WTC11 (cell line): Measurements from ENCODE around the gene FAM50A. TPM values are rescaled to one million over a fixed set of nuclear protein-coding genes. Genes with fewer than 3 reads are reported as not detected.
A peak's percentile ranks its signal among the peaks of the same experiment; 100 is the strongest.
"Not testable (repeated sequence)": the region's sequence is repeated elsewhere in the genome, so short reads cannot be mapped to it uniquely, and the experiment has no call there.

Source experiments
- ATAC-seq: fragments of 200-7000 bp; cut with Tn5 transposase; 2 replicates; pipeline ENCODE4 v1.10.0; 2021; ENCODE audit warnings: mild to moderate bottlenecking, moderate library complexity
- CTCF ChIA-PET: fragments of 300-600 bp; sonication (Branson Sonifier 250); formaldehyde crosslinking; loops from one replicate; lab custom pipeline; 2021; ENCODE audit warnings: antibody characterized with exemption; lab: Charles Lee
- POLR2A ChIA-PET: fragments of 350-600 bp; sonication (Branson Sonifier 250); formaldehyde crosslinking; loops from one replicate; lab custom pipeline; 2021; ENCODE audit warnings: antibody characterized with exemption; lab: Charles Lee
- DNase-seq: peaks from one replicate; pipeline ENCODE4 v3.0.0; 2021; ENCODE audit warnings: low spot score
- H3K27ac Mint-ChIP-seq: 2 replicates; pipeline ENCODE4 v1.8.0; 2021; ENCODE audit warnings: mixed read lengths
- H3K27me3 Mint-ChIP-seq: 2 replicates; pipeline ENCODE4 v1.8.0; 2021; ENCODE audit warnings: low read depth, mild to moderate bottlenecking, moderate library complexity, mixed read lengths
- H3K36me3 Mint-ChIP-seq: 2 replicates; pipeline ENCODE4 v1.8.0; 2021; ENCODE audit warnings: mixed read lengths
- H3K4me1 Mint-ChIP-seq: 2 replicates; pipeline ENCODE4 v1.8.0; 2022; ENCODE audit warnings: mixed read lengths
- H3K4me3 Mint-ChIP-seq: 2 replicates; pipeline ENCODE4 v1.8.0; 2021; ENCODE audit warnings: mild to moderate bottlenecking, moderate library complexity, mixed read lengths
- H3K9me3 Mint-ChIP-seq: 2 replicates; pipeline ENCODE4 v1.8.0; 2021; ENCODE audit warnings: mixed read lengths
- EMX1 ChIP-seq: fragments of 250-450 bp; sonication (Bioruptor Pico); IDR thresholded peaks from 2 replicates; pipeline ENCODE4 v1.8.0; 2021; ENCODE audit warnings: mild to moderate bottlenecking
- FOXK1 ChIP-seq: sonication (generic); formaldehyde crosslinking; IDR thresholded peaks from 2 replicates; pipeline ENCODE4 v1.8.0; 2022; ENCODE audit warnings: mild to moderate bottlenecking, moderate library complexity, missing genetic modification reagents
- MXD4 ChIP-seq: fragments of 250-450 bp; sonication (Bioruptor Pico); IDR thresholded peaks from 2 replicates; pipeline ENCODE4 v1.8.0; 2021; ENCODE audit warnings: mild to moderate bottlenecking, moderate library complexity, borderline replicate concordance
- NFATC4 ChIP-seq: fragments of 250-450 bp; sonication (Bioruptor Pico); IDR thresholded peaks from 2 replicates; pipeline ENCODE4 v1.9.0; 2021; ENCODE audit warnings: mild to moderate bottlenecking
- PRRX2 ChIP-seq: fragments of 250-450 bp; sonication (Bioruptor Pico); IDR thresholded peaks from 2 replicates; pipeline ENCODE4 v1.8.0; 2021; ENCODE audit warnings: mild to moderate bottlenecking
- ZNF232 ChIP-seq: sonication (generic); formaldehyde crosslinking; IDR thresholded peaks from 2 replicates; pipeline ENCODE4 v1.8.0; 2022; ENCODE audit warnings: mild to moderate bottlenecking, missing genetic modification reagents
- ZNF416 ChIP-seq: fragments of 250-450 bp; sonication (Bioruptor Pico); IDR thresholded peaks from 2 replicates; pipeline ENCODE4 v1.9.0; 2021; ENCODE audit warnings: mild to moderate bottlenecking, inconsistent platforms
- total RNA-seq: library from RNA; stranded (reverse); gene quantifications from 3 replicates; pipeline ENCODE4 v1.2.3, GENCODE V29; 2021
- TF ChIP-seq, protein P1 (sequence below): fragments of 250-450 bp; sonication (Bioruptor Pico); IDR thresholded peaks from 2 replicates; pipeline ENCODE4 v1.9.0; 2021; ENCODE audit warnings: mild to moderate bottlenecking
- TF ChIP-seq, protein P2 (sequence below): fragments of 250-450 bp; sonication (Bioruptor Pico); conservative IDR thresholded peaks from 2 replicates; pipeline ENCODE4 v1.9.0; 2021; ENCODE audit warnings: mild to moderate bottlenecking
- TF ChIP-seq, protein P3 (sequence below): sonication (generic); formaldehyde crosslinking; IDR thresholded peaks from 2 replicates; pipeline ENCODE4 v1.8.0; 2022; ENCODE audit warnings: mild to moderate bottlenecking, missing genetic modification reagents
- TF ChIP-seq, protein P4 (sequence below): sonication (generic); formaldehyde crosslinking; IDR thresholded peaks from 2 replicates; pipeline ENCODE4 v1.8.0; 2022; ENCODE audit warnings: missing genetic modification reagents

The FAM50A gene
- total RNA-seq, 1 experiment from 2014 or later = 50.2 TPM

DNA sequence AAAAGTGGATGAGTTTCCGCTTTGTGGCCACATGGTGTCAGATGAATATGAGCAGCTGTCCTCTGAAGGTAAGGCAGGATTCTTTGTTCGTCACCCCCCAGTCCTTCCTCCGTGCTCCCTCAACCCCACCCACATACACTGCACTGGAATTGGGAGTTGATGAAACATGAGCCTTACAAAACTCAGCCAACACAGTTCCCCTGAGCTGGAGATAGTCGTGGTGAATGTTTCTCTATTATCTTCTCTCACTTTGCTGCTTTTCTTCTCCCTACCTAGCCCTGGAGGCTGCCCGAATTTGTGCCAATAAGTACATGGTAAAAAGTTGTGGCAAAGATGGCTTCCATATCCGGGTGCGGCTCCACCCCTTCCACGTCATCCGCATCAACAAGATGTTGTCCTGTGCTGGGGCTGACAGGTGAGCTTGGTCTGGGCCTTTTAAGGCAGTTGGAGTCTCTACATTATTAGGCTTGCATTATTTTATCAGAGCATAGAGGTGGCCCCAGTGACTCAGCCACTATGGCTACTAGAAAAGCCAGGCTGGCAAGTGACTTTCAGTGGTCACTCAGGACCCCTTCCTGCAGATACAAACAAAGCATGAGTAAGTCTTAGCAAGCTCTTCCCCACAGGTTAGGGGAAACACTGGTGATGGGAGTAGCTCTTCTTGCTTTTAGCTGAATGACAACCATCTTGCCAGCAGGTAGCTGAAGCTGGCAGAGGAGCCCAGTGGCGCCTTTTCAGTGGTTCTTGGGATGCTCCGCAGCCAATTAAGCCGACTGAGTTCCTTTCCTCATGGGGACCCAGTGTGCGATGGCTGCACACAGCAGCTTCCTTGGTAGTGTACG lies 44.2 kb upstream of the FAM50A start:
- Mint-ChIP-seq H3K27ac (peak overlapping the region; percentile 99), H3K27me3 (no peaks in the 10 kb centered on the region), H3K9me3 (no peaks in the 10 kb centered on the region), H3K36me3 (peaks cover 25% of the 10 kb centered on the region), H3K4me1 (peaks cover 16% of the 10 kb centered on the region), H3K4me3 (peak overlapping the region; percentile 97)
- ChIA-PET CTCF (interaction anchor here (1.5 to 2.8 kb wide), 2 partner anchors 26 to 127 kb away, joined by 3 to 7 read pairs; no protein-coding TSS in a partner anchor), POLR2A (interaction anchor here (1.3 to 1.8 kb wide), 3 partner anchors 9 to 30 kb away, joined by 3 to 4 read pairs (median 4); partner anchors contain the start of gene DNASE1L1)
- DNase-seq (no peak), ATAC-seq (no peak)
- peak; percentile 29; the same call in 1 of the 2 replicates for TF ChIP-seq EMX1
- TF ChIP-seq, protein P1, sequence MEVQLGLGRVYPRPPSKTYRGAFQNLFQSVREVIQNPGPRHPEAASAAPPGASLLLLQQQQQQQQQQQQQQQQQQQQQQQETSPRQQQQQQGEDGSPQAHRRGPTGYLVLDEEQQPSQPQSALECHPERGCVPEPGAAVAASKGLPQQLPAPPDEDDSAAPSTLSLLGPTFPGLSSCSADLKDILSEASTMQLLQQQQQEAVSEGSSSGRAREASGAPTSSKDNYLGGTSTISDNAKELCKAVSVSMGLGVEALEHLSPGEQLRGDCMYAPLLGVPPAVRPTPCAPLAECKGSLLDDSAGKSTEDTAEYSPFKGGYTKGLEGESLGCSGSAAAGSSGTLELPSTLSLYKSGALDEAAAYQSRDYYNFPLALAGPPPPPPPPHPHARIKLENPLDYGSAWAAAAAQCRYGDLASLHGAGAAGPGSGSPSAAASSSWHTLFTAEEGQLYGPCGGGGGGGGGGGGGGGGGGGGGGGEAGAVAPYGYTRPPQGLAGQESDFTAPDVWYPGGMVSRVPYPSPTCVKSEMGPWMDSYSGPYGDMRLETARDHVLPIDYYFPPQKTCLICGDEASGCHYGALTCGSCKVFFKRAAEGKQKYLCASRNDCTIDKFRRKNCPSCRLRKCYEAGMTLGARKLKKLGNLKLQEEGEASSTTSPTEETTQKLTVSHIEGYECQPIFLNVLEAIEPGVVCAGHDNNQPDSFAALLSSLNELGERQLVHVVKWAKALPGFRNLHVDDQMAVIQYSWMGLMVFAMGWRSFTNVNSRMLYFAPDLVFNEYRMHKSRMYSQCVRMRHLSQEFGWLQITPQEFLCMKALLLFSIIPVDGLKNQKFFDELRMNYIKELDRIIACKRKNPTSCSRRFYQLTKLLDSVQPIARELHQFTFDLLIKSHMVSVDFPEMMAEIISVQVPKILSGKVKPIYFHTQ (CRISPR knock-in tag) = 0 out of 2 replicates have a peak, but pooled peaks have one; percentile 50
- TF ChIP-seq MXD4 (CRISPR knock-in tag) = no peak

DNA sequence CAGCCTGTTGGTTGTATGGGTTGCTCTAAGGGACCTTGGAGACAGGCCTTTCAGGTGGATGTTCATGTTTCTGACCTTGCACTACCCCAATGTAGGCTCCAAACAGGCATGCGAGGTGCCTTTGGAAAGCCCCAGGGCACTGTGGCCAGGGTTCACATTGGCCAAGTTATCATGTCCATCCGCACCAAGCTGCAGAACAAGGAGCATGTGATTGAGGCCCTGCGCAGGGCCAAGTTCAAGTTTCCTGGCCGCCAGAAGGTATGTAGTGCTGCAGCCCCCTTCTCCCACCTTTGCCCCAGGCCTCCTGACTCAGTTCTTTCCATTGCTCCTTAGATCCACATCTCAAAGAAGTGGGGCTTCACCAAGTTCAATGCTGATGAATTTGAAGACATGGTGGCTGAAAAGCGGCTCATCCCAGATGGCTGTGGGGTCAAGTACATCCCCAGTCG lies 43.5 kb upstream of the FAM50A start:
- DNase-seq, H3K27ac Mint-ChIP-seq, ATAC-seq, H3K27me3 Mint-ChIP-seq, H3K9me3 Mint-ChIP-seq: not testable (repeated sequence)
- peak; percentile 40; the same call in 1 of the 2 replicates for TF ChIP-seq NFATC4 (CRISPR knock-in tag)
- CTCF ChIA-PET = interaction anchor here (1.5 to 2.8 kb wide), 2 partner anchors 27 to 127 kb away, joined by 3 to 7 read pairs; no protein-coding TSS in a partner anchor
- H3K4me1 Mint-ChIP-seq = peaks cover 16% of the 10 kb centered on the region
- H3K36me3 Mint-ChIP-seq = peaks cover 25% of the 10 kb centered on the region
- peak overlapping the region; percentile 97; the same call in 1 of the 2 replicates for H3K4me3 Mint-ChIP-seq
- POLR2A ChIA-PET = interaction anchor here (1.5 kb wide), 1 partner anchor 27 kb away, joined by 3 read pairs; no protein-coding TSS in a partner anchor

DNA sequence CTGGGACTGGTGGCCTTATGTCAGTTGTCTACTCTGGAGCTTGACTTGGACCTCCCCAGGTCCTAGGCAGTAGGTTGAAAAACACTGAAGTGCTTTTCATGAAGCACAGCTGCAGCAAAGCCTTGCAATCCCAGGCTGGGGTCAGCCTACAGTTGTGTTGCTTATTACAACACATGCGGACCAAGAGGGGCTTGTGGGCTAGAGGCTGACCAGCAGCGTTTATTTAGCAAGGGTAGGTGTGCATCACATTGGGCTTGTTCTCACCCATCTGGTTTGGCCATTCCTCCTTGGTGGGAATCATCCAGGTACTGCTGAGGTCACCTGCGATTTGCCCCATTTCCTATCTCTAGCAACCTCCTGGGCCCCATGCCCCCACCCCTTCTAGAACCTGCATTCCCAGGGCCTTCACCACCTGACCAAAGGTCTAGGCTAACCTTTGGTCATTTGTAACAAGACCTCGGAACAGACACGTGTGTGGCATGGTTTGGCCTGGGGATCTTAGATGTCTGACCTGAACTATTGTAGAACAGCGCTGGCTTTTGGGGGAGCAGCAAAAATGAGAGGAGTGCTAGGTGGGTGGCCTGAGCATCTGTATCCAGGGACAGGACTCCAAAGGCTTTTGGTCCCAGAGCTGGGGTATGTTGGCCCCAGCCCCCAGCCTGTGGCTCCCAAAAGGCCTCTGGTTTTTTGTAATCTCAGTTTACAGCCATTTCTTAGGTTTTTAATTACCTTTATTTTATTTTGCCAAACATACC lies 42.7 kb upstream of the FAM50A start:
- H3K27ac Mint-ChIP-seq = peak overlapping the region; percentile 36; the same call in 1 of the 2 replicates
- H3K4me3 Mint-ChIP-seq = peak overlapping the region; percentile 34; the same call in 1 of the 2 replicates
- no peaks in the 10 kb centered on the region for H3K27me3 Mint-ChIP-seq
- ChIA-PET POLR2A (interaction anchor here (1.5 kb wide), 1 partner anchor 28 kb away, joined by 3 read pairs; no protein-coding TSS in a partner anchor), CTCF (interaction anchor here (1.5 kb wide), 1 partner anchor 28 kb away, joined by 3 read pairs; no protein-coding TSS in a partner anchor)
- H3K9me3 Mint-ChIP-seq = no peaks in the 10 kb centered on the region
- H3K36me3 Mint-ChIP-seq = peaks cover 25% of the 10 kb centered on the region
- no peak for DNase-seq
- peak; percentile 31 for ATAC-seq
- peaks cover 16% of the 10 kb centered on the region for H3K4me1 Mint-ChIP-seq
- TF ChIP-seq PRRX2 (CRISPR knock-in tag) (peak; percentile 95), NFATC4 (CRISPR knock-in tag) (peak; percentile 92), ZNF416 (CRISPR knock-in tag) (peak; percentile 87), EMX1 (peak; percentile 96), FOXK1 (CRISPR knock-in tag) (no peak), ZNF232 (CRISPR knock-in tag) (0 out of 2 replicates have a peak, but pooled peaks have one; percentile 36)
- TF ChIP-seq, protein P2, sequence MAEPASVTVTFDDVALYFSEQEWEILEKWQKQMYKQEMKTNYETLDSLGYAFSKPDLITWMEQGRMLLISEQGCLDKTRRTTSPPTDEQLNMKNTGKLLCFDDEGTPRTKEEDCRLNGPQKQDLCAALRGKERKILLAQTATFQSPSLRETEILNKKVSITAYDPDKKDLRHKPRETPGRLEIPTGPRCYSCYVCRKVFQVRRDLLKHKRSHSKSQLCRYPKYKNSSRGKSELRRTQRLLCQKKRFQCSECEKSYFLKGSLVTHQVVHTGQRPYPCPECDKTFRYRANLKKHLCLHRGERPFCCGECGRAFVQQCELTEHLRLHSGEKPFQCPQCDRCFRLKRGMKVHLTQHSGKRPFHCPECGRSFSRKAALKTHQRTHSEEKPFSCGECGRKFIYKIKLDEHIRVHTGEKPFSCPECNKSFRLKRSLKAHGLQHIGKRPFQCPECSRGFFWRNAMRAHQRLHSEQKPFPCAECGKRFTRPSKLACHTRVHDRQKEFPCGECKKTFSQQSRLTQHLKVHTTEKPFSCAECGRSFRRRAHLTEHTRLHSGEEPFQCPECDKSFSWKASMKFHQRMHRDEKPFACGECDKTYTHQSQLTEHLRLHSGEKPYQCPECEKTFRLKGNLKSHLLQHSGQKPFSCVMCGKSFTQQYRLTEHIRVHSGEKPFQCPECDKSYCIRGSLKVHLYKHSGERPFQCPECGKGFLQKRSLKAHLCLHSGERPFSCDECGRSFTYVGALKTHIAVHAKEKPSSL (CRISPR knock-in tag) = peak; percentile 94
- TF ChIP-seq, protein P3, sequence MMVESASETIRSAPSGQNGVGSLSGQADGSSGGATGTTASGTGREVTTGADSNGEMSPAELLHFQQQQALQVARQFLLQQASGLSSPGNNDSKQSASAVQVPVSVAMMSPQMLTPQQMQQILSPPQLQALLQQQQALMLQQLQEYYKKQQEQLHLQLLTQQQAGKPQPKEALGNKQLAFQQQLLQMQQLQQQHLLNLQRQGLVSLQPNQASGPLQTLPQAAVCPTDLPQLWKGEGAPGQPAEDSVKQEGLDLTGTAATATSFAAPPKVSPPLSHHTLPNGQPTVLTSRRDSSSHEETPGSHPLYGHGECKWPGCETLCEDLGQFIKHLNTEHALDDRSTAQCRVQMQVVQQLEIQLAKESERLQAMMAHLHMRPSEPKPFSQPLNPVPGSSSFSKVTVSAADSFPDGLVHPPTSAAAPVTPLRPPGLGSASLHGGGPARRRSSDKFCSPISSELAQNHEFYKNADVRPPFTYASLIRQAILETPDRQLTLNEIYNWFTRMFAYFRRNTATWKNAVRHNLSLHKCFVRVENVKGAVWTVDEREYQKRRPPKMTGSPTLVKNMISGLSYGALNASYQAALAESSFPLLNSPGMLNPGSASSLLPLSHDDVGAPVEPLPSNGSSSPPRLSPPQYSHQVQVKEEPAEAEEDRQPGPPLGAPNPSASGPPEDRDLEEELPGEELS (CRISPR knock-in tag) = no peak
- TF ChIP-seq, protein P4, sequence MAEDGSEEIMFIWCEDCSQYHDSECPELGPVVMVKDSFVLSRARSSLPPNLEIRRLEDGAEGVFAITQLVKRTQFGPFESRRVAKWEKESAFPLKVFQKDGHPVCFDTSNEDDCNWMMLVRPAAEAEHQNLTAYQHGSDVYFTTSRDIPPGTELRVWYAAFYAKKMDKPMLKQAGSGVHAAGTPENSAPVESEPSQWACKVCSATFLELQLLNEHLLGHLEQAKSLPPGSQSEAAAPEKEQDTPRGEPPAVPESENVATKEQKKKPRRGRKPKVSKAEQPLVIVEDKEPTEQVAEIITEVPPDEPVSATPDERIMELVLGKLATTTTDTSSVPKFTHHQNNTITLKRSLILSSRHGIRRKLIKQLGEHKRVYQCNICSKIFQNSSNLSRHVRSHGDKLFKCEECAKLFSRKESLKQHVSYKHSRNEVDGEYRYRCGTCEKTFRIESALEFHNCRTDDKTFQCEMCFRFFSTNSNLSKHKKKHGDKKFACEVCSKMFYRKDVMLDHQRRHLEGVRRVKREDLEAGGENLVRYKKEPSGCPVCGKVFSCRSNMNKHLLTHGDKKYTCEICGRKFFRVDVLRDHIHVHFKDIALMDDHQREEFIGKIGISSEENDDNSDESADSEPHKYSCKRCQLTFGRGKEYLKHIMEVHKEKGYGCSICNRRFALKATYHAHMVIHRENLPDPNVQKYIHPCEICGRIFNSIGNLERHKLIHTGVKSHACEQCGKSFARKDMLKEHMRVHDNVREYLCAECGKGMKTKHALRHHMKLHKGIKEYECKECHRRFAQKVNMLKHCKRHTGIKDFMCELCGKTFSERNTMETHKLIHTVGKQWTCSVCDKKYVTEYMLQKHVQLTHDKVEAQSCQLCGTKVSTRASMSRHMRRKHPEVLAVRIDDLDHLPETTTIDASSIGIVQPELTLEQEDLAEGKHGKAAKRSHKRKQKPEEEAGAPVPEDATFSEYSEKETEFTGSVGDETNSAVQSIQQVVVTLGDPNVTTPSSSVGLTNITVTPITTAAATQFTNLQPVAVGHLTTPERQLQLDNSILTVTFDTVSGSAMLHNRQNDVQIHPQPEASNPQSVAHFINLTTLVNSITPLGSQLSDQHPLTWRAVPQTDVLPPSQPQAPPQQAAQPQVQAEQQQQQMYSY (CRISPR knock-in tag) = no peak
- TF ChIP-seq, protein P1 (CRISPR knock-in tag) = peak; percentile 88
